ENCODE data around the gene ZDHHC19.
"Not testable (repeated sequence)": the region's sequence is repeated elsewhere in the genome, so short reads cannot be mapped to it uniquely, and the experiment has no call there.

The ZDHHC19 gene, protein sequence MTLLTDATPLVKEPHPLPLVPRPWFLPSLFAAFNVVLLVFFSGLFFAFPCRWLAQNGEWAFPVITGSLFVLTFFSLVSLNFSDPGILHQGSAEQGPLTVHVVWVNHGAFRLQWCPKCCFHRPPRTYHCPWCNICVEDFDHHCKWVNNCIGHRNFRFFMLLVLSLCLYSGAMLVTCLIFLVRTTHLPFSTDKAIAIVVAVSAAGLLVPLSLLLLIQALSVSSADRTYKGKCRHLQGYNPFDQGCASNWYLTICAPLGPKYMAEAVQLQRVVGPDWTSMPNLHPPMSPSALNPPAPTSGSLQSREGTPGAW

GRCh38 chr3:196210673-196211556, at the start of gene ZDHHC19:
ZDHHC19 (minus strand) TSS chr3:196211400; CDS start chr3:196211315, 85 bp downstream.
- no peak for DNase-seq

DNA sequence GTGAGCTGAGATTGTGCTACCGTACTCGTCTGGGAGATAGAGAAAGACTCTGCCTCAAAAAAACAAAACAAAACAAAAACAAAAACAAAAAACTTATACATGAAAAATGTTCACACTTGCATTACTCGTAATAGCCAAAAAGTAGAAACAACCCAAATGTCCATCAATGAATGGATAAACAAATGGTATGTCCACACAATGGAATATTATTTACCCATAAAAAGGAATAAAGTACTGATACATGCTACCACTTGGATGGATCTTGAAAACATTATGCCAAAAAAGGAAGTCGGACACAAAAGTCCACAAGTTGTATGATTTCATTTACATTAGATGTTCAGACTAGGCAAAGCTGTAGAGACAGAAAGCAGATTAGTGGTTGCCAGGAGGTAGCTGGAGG, 49.6 kb upstream of the ZDHHC19 start:
- no peak for DNase-seq

DNA sequence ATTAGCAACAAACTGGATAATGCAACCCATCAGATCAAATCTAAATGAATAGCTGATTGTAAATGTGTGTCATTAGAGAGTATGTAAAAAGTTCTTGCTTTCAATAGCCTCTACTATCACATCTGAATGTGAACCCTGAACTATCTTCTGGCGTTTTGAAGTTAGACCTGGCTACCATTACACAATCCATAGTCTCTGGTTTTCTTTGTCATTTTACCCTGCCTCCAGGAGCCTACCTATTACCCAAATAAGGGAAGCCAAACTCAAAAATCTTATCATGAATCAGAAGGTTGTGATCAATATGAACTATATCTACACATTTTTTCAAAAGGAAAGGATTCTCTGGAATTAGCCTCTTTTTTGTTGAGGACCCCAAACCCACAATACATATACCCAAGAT, 44.6 kb upstream of the ZDHHC19 start:
- no peak for DNase-seq

GRCh38 chr3:196254376-196255283, 43.4 kb upstream of the ZDHHC19 start:
- DNase-seq: no peak

DNA sequence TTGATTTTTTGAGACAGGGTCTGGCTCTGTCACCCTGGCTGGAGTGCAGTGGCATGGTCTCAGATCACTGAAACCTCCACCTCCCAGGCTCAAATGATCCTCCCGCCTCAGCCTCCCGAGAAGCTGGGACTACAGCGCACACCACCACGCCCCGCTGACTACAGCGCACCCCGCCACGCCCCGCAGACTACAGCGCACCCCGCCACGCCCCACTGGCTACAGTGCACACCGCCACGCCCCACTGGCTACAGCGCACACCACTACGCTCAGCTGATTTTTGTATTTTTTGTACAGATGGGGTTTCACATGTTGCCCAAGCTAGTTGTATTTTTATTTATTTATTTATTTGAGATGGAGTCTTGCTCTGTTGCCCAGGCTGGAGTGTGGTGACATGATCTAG, 40.7 kb upstream of the ZDHHC19 start:
- no peak for DNase-seq

GRCh38 chr3:196246612-196247308, 35.6 kb upstream of the ZDHHC19 start:
- DNase-seq: no peak

- DNase-seq: not testable (repeated sequence)
Measured at GRCh38 chr3:196244166-196244565, 33.0 kb upstream of the ZDHHC19 start.

- no peak for DNase-seq
Measured at GRCh38 chr3:196241704-196242103, 30.5 kb upstream of the ZDHHC19 start.

- DNase-seq: no peak
Measured at GRCh38 chr3:196240424-196240823, 29.2 kb upstream of the ZDHHC19 start.

DNA sequence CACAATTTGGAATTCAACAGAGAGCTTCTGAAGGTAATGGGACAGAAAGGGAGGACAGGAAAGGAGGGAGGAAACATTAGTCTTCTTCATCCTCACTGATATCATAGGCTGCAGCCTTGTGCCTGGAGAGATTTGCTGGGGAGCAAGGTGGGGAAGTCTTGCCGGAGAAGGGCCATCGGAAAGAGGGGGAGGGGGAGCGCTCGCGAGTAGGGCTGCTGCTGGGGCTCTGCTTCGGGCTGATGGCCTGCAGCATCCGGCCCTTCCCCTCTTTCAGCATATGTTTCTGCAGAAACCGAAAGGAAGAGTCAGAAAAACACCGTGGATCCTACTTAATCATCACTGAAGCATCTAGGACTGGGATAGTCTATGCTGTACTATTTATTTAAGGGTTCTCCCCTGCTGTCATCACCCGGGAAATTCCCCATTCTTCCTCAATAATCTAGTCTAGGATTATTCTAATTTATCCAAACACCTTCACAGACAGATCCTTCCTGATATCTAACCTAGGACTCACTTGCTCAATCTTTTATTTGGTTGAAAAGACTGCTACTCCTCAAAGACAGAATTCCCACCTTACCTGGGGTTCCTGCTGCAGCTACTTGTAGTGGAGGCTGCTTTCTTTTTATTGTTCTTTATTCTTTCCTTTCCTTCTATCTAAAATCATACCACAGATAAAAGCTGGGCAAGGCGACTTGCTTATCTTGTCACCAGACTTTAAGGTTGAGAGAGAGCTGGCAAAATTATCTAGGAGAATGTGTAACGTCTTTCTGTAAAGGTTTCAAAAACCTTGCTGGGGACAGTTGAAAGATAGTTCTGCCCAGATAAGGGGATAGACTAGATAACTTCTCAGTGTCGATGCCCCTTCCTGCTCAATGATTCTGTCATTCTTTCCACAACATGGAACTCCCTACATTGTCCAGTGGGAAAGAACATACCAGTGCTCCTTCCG, 27.7 kb upstream of the ZDHHC19 start:
- no peak for DNase-seq

DNA sequence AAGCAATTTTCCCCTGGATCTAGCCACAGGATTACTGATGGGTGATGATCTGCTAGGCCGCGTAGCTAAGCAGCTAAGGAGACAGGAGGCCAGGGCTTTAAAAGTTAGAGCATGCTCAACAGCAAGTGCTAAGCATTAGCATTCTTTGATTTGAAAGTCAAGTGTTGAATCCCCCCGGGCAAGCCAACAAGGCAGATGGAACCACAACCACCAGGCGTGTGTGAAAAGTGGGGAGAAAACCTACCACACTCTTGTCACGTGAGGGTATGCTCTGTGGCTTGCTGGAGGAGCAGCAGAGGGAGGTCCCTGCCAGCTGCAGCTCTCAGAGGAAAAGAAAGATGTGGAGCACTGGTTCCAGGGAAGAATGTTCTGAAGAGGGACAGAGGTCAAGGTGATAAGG, 26.0 kb upstream of the ZDHHC19 start:
- no peak for DNase-seq

DNA sequence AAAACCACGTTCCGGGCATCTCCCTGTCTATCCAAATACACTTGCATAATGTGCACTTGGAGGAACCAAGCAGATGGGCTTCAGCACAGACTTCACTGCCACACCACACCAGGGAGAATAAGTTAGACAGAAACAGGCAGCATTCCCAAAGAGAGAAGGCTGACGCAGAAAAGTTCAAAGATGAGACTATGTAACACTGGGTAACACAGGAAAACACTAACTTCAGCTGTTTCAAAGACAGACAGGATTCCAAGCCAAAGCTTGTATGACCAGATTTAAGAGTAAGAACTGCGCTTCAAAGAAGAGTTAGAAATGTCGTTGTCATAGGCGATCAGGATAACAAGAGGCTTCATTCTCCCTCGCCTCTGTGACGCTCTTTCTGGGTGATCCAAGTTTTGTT, 25.0 kb upstream of the ZDHHC19 start:
- DNase-seq: no peak

DNA sequence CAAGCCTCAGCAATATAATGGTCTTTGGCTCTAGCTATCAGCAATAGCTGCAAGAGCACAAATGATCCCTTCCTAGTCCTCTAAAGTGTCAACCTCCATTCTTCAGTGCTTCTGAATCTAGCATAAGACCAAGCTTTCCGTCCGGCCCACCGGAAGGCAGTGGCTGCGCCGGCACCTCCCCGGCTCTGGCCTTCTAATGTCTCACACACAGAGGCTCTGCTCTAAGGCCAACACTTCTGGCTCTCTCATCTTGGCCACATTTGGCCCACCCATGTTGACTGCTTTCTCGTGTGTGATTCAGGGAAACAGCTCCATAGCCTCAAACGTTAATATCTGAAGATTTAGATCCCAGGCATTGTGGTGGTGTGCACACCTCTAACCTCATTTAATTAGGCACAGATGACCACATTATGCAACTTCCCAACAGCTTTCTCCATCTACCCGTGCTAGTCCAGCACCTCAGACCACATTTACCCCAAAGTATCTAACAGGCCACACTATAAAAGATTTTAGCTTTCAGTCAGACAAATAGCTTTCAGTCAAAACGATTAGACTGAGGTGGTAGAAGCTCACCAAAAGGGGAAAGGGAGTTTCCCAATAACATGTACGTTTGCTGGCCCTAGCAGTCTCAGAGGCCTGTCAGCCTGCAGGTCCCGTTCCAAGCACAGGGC, 24.4 kb upstream of the ZDHHC19 start:
- no peak for DNase-seq

DNA sequence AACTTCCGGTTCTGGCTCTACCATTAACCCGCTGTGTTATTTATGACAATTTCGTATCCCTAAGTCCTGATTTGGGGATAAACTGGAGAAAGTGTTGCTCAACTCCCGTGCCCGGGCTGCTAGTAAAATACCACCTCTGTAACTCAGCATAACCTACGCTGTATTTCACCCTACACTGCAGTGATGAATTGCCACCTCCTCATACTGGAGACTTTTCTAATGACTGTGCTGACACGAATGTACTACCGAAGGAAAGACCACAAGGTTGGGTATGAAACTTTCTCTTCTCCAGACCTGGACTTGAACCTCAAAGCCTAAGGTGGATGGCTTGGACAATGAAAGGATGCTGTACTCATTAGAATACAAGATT, 21.7 kb upstream of the ZDHHC19 start:
- DNase-seq: no peak

DNA sequence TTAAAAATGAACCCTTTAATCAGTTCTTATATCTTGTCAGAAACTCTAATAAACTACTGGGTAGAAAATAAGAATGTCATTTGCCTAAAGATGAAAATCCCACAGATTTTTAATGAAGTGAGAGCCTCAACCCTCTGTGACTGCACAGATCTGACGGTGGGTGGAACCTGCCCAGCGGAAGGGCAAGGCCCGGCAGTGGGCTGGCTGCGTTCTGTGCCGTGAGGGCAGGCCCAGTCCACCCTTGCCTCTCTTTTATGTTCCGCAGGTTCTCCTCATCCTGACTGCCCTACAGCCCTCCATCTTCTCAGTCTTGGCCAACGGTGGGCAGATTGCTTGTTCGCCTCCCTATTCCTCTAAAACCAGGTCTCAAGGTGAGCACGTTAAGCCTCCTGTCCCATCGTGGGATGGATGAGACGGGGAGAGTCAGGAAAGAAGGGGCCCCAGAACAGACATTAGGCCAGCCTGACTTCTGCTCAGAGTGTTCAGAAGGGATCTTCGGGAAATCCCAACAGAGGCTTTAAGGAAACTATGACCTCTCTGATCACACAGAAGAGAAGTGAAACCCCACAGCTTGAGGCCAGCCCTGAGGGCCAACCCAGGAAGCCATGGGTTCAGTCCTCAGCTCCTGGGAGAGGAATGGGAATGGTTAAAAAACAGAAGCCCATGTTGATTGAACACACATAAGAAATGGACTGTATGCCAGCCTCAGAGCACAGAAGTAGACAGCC, 21.1 kb upstream of the ZDHHC19 start:
- DNase-seq: no peak

- DNase-seq: no peak
Measured at GRCh38 chr3:196227629-196228493, 16.7 kb upstream of the ZDHHC19 start.

GRCh38 chr3:196227121-196227561, 15.9 kb upstream of the ZDHHC19 start:
- DNase-seq: no peak

GRCh38 chr3:196225763-196226364, 14.7 kb upstream of the ZDHHC19 start:
- DNase-seq: no peak

- DNase-seq: no peak
Measured at GRCh38 chr3:196225086-196225485, 13.9 kb upstream of the ZDHHC19 start.
